Trophoblast cell (in vitro differentiated cells and primary cell): Measurements from ENCODE around the gene DAZAP2.

Experiments used
- DNase-seq, 2 donors: peaks; one replicate each; pipeline ENCODE4 v3.0.0-alpha.2; 2016
- H2AFZ ChIP-seq: 2 replicates; pipeline ENCODE4 v1.6.1; 2013; ENCODE audit warnings: low read length, moderate library complexity, mild to moderate bottlenecking; ENCODE audit not compliant: insufficient read depth, poor library complexity
- H2AK5ac ChIP-seq: 2 replicates; pipeline ENCODE4 v1.6.1; 2013; ENCODE audit warnings: mild to moderate bottlenecking, low read length
- H2BK120ac ChIP-seq: 2 replicates; pipeline ENCODE4 v1.6.1; 2013; ENCODE audit warnings: low read length, mild to moderate bottlenecking, moderate library complexity; ENCODE audit not compliant: insufficient read depth, poor library complexity
- H2BK12ac ChIP-seq: 2 replicates; pipeline ENCODE4 v1.6.1; 2013; ENCODE audit warnings: mild to moderate bottlenecking, low read length, moderate library complexity
- H2BK5ac ChIP-seq: 2 replicates; pipeline ENCODE4 v1.6.1; 2013; ENCODE audit warnings: low read length, low read depth, moderate library complexity, mild to moderate bottlenecking; ENCODE audit not compliant: poor library complexity
- H3K14ac ChIP-seq: 2 replicates; pipeline ENCODE4 v1.6.1; 2013; ENCODE audit warnings: mild to moderate bottlenecking, low read length
- H3K18ac ChIP-seq: 2 replicates; pipeline ENCODE4 v1.6.1; 2013; ENCODE audit warnings: mild to moderate bottlenecking, low read length
- H3K23ac ChIP-seq: 2 replicates; pipeline ENCODE4 v1.6.1; 2013; ENCODE audit warnings: low read length
- H3K27ac ChIP-seq: 2 replicates; pipeline ENCODE4 v1.5.1; 2013; ENCODE audit warnings: low read depth, mild to moderate bottlenecking, inconsistent platforms, low read length, moderate library complexity
- H3K27me3 ChIP-seq: 2 replicates; pipeline ENCODE4 v1.6.1; 2013; ENCODE audit warnings: inconsistent platforms, mild to moderate bottlenecking, low read length, moderate library complexity; ENCODE audit not compliant: insufficient read depth
- H3K36me3 ChIP-seq, 2 experiments: 1 replicate in 1 of 2; 2 replicates in 1 of 2; pipeline ENCODE4 v1.6.1; 2013; ENCODE audit warnings: low read length in 2 of 2, mild to moderate bottlenecking in 2 of 2, moderate library complexity in 1 of 2; ENCODE audit not compliant: insufficient read depth in 2 of 2, control insufficient read depth in 1 of 2
- H3K4ac ChIP-seq: 2 replicates; pipeline ENCODE4 v1.6.1; 2013; ENCODE audit warnings: low read depth, mild to moderate bottlenecking, low read length, moderate library complexity
- H3K4me1 ChIP-seq, 2 experiments: 1 replicate in 1 of 2; 2 replicates in 1 of 2; pipeline ENCODE4 v1.6.1; 2013; ENCODE audit warnings: low read length in 2 of 2, mild to moderate bottlenecking in 2 of 2, moderate library complexity in 1 of 2; ENCODE audit not compliant: insufficient read depth in 2 of 2, control insufficient read depth in 1 of 2
- H3K4me2 ChIP-seq: 2 replicates; pipeline ENCODE4 v1.6.1; 2013; ENCODE audit warnings: inconsistent platforms, mild to moderate bottlenecking, low read length, moderate library complexity
- H3K4me3 ChIP-seq: 2 replicates; pipeline ENCODE4 v1.5.1; 2013; ENCODE audit warnings: mild to moderate bottlenecking, low read depth, low read length, inconsistent platforms
- H3K79me1 ChIP-seq: one replicate; pipeline ENCODE4 v1.6.1; 2013; ENCODE audit warnings: low read length
- H3K79me2 ChIP-seq: 2 replicates; pipeline ENCODE4 v1.6.1; 2013; ENCODE audit warnings: low read length, mild to moderate bottlenecking; ENCODE audit not compliant: control insufficient read depth, insufficient read depth, poor library complexity
- H3K9ac ChIP-seq: 2 replicates; pipeline ENCODE4 v1.6.1; 2013; ENCODE audit warnings: mild to moderate bottlenecking, low read length
- H3K9me3 ChIP-seq: 2 replicates; pipeline ENCODE4 v1.6.1; 2013; ENCODE audit warnings: low read depth, mild to moderate bottlenecking, control low read depth, inconsistent platforms, low read length; ENCODE audit not compliant: insufficient read depth
- H4K12ac ChIP-seq: 2 replicates; pipeline ENCODE4 v1.6.1; 2013; ENCODE audit warnings: low read depth, mild to moderate bottlenecking, low read length, moderate library complexity
- H4K8ac ChIP-seq: 2 replicates; pipeline ENCODE4 v1.6.1; 2013; ENCODE audit warnings: low read depth, mild to moderate bottlenecking, low read length, moderate library complexity
- H4K91ac ChIP-seq: one replicate; pipeline ENCODE4 v1.6.1; 2013; ENCODE audit warnings: low read depth, mild to moderate bottlenecking, low read length, moderate library complexity
- WGBS: extraction: QIAGEN DNeasy Blood & Tissue Kit; methylation state at CpG from one replicate; pipeline ENCODE4 v1.1.7; 2013; ENCODE audit warnings: missing lambda C conversion rate; ENCODE audit not compliant: insufficient read length, insufficient coverage; ENCODE audit errors: extremely low coverage; 5-methylcytosine and 5-hydroxymethylcytosine counted together

Gene DAZAP2

DNA sequence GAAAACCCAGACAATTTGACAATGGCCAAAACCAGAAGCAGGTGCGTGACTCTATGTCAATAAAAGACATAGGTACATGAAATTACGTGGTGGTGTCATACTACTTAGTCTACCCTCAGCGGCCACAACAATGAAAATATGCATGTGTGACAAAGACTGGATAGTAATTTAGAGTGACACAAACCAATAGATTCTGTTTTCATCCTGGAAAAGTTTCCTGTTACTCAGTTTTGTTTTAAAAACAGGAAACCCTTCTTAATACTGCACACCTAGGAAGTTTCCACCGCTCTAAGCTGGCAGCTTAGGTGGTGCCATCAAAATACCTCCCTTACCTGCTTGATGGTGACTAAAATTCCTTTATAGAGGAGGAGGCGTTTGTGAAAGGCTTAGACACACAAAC is 35.9 kb upstream of the DAZAP2 start:
- Histone ChIP-seq H3K4me2 (no peak overlapping the region), H3K4me3 (no peak overlapping the region), H3K18ac (no peak overlapping the region), H3K79me2 (no peaks in the 10 kb centered on the region), H3K36me3 (no peaks in the 10 kb centered on the region), H2AK5ac (no peak overlapping the region), H2BK12ac (no peak overlapping the region), H2BK5ac (no peak overlapping the region), H3K27me3 (no peaks in the 10 kb centered on the region), H4K12ac (no peak overlapping the region), H3K4me1 (no peaks in the 10 kb centered on the region), H4K8ac (no peak overlapping the region), H2AFZ (no peak overlapping the region), H3K4ac (no peak overlapping the region), H3K14ac (no peak overlapping the region), H3K9me3 (no peaks in the 10 kb centered on the region), H3K79me1 (no peaks in the 10 kb centered on the region), H2BK120ac (no peak overlapping the region), H3K27ac (no peak overlapping the region), H4K91ac (no peak overlapping the region), H3K9ac (no peak overlapping the region), H3K23ac (no peak overlapping the region)
- no CpG with 5 or more reads among the region's 5 CpGs for WGBS
- no peak for DNase-seq

DNA sequence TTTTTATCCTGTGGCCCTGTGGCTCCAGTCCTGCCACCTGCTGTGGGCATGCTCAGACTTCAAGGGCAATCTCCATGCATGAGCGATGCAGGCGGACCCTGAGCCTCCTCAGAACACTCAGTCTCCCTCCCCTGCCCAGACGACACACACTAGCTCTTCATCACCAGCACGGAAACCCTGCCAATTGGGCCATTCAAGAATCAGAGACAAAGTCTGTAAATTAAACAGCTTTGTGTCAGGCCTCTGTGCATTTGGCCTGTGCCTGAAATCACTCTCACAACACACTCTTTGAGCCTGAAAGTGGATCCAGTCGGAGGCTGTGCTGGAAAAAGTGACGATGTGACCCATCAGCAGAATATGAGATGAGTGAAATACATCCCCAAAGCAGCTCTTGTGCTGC is 33.3 kb upstream of the DAZAP2 start:
- WGBS = no CpG with 5 or more reads among the region's 6 CpGs
- Histone ChIP-seq H4K8ac (no peak overlapping the region), H3K79me2 (no peaks in the 10 kb centered on the region), H2BK5ac (no peak overlapping the region), H3K9me3 (no peaks in the 10 kb centered on the region), H3K4me3 (no peak overlapping the region), H3K23ac (no peak overlapping the region), H2AK5ac (no peak overlapping the region), H3K4me1 (no peaks in the 10 kb centered on the region), H2AFZ (no peak overlapping the region), H3K27ac (no peak overlapping the region), H4K12ac (no peak overlapping the region), H3K4ac (no peak overlapping the region), H3K14ac (no peak overlapping the region), H3K27me3 (no peaks in the 10 kb centered on the region), H3K36me3 (no peaks in the 10 kb centered on the region), H2BK12ac (no peak overlapping the region), H3K4me2 (no peak overlapping the region), H4K91ac (no peak overlapping the region), H2BK120ac (no peak overlapping the region), H3K18ac (no peak overlapping the region), H3K79me1 (no peaks in the 10 kb centered on the region), H3K9ac (no peak overlapping the region)
- DNase-seq = no peak

DNA sequence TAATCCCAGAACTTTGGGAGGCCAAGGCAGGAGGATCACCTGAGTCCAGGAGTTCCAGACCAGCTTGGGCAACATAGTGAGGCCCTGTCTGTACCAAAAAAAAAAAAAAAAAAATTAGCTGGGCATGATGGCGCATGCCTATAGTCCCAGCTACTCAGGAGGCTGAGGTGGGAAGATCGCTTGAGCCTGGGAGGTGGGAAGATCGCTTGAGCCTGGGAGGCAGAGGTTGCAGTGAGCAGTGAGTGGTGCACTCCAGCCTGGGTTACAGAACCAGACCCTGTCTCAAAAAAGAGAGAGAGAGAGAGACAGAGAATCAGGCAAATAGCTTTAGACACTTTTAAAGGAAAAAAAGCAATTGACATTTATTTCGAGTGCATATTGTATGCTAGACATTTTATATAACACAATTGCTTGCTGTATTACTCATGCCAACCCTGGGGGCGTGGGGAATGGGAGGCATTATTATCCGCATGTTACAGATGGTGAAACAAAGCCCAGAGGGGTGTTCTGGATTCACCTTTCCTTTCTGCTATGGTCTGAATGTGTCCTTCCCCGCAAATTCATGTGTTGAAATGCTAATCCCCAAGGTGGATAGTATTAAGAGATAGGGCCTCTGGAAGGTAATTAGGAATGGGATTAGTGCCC is 30.5 kb upstream of the DAZAP2 start:
- Histone ChIP-seq H3K18ac (no peak overlapping the region), H3K79me1 (no peaks in the 10 kb centered on the region)
- no CpG with 5 or more reads among the region's 7 CpGs for WGBS

DNA sequence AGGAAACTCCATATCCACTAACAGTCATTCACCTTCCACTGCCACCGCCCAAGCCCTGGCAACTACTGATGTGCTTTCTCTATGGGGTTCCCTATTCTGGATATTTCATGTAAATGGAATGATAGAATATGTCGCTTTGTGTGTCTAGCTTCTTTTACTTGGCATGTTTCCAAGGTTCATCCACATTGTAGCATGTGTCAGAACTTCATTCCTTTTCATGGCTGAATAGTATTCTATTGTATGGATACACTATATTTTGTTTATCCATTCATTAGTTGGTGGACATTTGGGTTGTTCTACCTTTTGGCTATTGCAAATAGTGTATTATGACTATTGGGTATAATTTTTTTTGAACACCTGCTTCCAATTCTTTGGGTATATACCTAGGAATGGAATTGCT is 29.4 kb upstream of the DAZAP2 start:
- WGBS = no CpG with 5 or more reads among the region's 2 CpGs

More for the DNA sequence above, 30.5 kb upstream of the DAZAP2 start:
- H3K36me3 ChIP-seq = no peaks in the 10 kb centered on the region
- H3K27me3 ChIP-seq = no peaks in the 10 kb centered on the region
- H2BK120ac ChIP-seq = no peak overlapping the region
- no peak overlapping the region for H3K23ac ChIP-seq
- H3K9ac ChIP-seq = no peak overlapping the region
- no peak overlapping the region for H2AK5ac ChIP-seq
- H3K79me2 ChIP-seq = no peaks in the 10 kb centered on the region
- H2AFZ ChIP-seq = no peak overlapping the region
- H3K4me2 ChIP-seq = no peak overlapping the region
- H4K91ac ChIP-seq = no peak overlapping the region
- H2BK12ac ChIP-seq = no peak overlapping the region
- DNase-seq = no peak
- no peak overlapping the region for H4K8ac ChIP-seq
- H4K12ac ChIP-seq = no peak overlapping the region
- no peak overlapping the region for H2BK5ac ChIP-seq
- H3K14ac ChIP-seq = no peak overlapping the region
- H3K9me3 ChIP-seq = no peaks in the 10 kb centered on the region
- no peaks in the 10 kb centered on the region for H3K4me1 ChIP-seq
- no peak overlapping the region for H3K4me3 ChIP-seq
- no peak overlapping the region for H3K4ac ChIP-seq
- no peak overlapping the region for H3K27ac ChIP-seq

More for the DNA sequence above, 29.4 kb upstream of the DAZAP2 start:
- DNase-seq = no peak
- Histone ChIP-seq H3K18ac (no peak overlapping the region), H2AFZ (no peak overlapping the region), H3K4me3 (no peak overlapping the region), H3K4me1 (no peaks in the 10 kb centered on the region), H2BK12ac (no peak overlapping the region), H2BK120ac (no peak overlapping the region), H4K12ac (no peak overlapping the region), H4K8ac (no peak overlapping the region), H4K91ac (no peak overlapping the region), H3K79me1 (no peaks in the 10 kb centered on the region), H3K79me2 (no peaks in the 10 kb centered on the region), H3K4ac (no peak overlapping the region), H3K14ac (no peak overlapping the region), H3K27ac (no peak overlapping the region), H3K9ac (no peak overlapping the region), H3K23ac (no peak overlapping the region), H3K4me2 (no peak overlapping the region), H3K9me3 (no peaks in the 10 kb centered on the region), H2AK5ac (no peak overlapping the region), H3K27me3 (no peaks in the 10 kb centered on the region), H3K36me3 (no peaks in the 10 kb centered on the region), H2BK5ac (no peak overlapping the region)
